ENCODE results near the gene GAGE12G.
"Not testable (repeated sequence)": the region's sequence is repeated elsewhere in the genome, so short reads cannot be mapped to it uniquely, and the experiment has no call there.

Gene GAGE12G, protein sequence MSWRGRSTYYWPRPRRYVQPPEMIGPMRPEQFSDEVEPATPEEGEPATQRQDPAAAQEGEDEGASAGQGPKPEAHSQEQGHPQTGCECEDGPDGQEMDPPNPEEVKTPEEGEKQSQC

DNA sequence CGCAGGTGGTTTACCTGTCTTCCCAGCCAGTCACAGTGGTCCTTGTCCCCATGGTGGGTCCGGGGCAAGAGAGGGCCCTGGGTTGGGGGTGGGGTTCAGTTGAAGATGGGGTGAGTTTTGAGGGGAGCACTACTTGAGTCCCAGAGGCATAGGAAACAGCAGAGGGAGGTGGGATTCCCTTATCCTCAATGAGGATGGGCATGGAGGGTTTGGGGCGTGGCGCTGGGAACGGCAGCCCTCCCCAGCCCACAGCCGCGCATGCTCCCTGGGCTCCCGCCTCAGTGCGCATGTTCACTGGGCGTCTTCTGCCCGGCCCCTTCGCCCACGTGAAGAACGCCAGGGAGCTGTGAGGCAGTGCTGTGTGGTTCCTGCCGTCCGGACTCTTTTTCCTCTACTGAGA is at the start of gene GAGE12G:
Gene GAGE12G (plus strand): TSS at position 301 of the 400 bp plus-strand sequence. CDS start 1,155 bp downstream, outside the sequence.
- not testable (repeated sequence) for DNase-seq (ENCODE audit: low spot score)

DNA sequence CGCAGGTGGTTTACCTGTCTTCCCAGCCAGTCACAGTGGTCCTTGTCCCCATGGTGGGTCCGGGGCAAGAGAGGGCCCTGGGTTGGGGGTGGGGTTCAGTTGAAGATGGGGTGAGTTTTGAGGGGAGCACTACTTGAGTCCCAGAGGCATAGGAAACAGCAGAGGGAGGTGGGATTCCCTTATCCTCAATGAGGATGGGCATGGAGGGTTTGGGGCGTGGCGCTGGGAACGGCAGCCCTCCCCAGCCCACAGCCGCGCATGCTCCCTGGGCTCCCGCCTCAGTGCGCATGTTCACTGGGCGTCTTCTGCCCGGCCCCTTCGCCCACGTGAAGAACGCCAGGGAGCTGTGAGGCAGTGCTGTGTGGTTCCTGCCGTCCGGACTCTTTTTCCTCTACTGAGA is 38.3 kb upstream of the GAGE12G start, which contains the start of gene GAGE12C:
Gene GAGE12C (plus strand): TSS at position 301 of the 400 bp plus-strand sequence. CDS start 1,155 bp downstream, outside the sequence.
- DNase-seq (ENCODE audit: low spot score), result not testable (repeated sequence)

DNA sequence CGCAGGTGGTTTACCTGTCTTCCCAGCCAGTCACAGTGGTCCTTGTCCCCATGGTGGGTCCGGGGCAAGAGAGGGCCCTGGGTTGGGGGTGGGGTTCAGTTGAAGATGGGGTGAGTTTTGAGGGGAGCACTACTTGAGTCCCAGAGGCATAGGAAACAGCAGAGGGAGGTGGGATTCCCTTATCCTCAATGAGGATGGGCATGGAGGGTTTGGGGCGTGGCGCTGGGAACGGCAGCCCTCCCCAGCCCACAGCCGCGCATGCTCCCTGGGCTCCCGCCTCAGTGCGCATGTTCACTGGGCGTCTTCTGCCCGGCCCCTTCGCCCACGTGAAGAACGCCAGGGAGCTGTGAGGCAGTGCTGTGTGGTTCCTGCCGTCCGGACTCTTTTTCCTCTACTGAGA is 28.8 kb upstream of the GAGE12G start, which contains the start of gene GAGE12D:
Gene GAGE12D (plus strand): TSS at position 301 of the 400 bp plus-strand sequence. CDS start 1,155 bp downstream, outside the sequence.
- DNase-seq (ENCODE audit: low spot score), result not testable (repeated sequence)

DNA sequence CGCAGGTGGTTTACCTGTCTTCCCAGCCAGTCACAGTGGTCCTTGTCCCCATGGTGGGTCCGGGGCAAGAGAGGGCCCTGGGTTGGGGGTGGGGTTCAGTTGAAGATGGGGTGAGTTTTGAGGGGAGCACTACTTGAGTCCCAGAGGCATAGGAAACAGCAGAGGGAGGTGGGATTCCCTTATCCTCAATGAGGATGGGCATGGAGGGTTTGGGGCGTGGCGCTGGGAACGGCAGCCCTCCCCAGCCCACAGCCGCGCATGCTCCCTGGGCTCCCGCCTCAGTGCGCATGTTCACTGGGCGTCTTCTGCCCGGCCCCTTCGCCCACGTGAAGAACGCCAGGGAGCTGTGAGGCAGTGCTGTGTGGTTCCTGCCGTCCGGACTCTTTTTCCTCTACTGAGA is 19.2 kb upstream of the GAGE12G start, which contains the start of gene GAGE12E:
Gene GAGE12E (plus strand): TSS at position 301 of the 400 bp plus-strand sequence. CDS start 1,155 bp downstream, outside the sequence.
- DNase-seq (ENCODE audit: low spot score), result not testable (repeated sequence)

DNA sequence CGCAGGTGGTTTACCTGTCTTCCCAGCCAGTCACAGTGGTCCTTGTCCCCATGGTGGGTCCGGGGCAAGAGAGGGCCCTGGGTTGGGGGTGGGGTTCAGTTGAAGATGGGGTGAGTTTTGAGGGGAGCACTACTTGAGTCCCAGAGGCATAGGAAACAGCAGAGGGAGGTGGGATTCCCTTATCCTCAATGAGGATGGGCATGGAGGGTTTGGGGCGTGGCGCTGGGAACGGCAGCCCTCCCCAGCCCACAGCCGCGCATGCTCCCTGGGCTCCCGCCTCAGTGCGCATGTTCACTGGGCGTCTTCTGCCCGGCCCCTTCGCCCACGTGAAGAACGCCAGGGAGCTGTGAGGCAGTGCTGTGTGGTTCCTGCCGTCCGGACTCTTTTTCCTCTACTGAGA is 9.7 kb upstream of the GAGE12G start, which contains the start of gene GAGE12F:
Gene GAGE12F (plus strand): TSS at position 301 of the 400 bp plus-strand sequence. CDS start 1,155 bp downstream, outside the sequence.
- DNase-seq (ENCODE audit: low spot score), result not testable (repeated sequence)

DNA sequence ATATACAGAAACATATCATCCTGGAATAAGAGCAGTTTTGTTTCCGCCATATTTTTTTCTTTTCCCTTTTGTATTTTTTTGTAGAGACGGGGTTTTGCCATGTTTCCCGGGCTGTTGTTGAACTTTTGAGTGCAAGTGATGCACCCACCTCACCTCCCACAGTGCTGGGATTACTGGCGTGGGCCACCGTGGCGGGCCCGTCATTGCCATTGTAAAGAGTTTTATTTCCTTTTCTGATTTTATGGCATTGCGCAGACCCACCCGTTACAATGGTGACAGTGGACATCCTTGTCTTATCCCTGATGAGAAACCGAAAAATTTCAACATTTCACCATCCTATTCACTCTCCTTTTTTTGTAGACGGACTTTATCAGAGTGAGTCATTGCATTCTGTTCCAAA is 1.5 kb upstream of the GAGE12G start:
- DNase-seq (ENCODE audit: low spot score), result not testable (repeated sequence)

DNA sequence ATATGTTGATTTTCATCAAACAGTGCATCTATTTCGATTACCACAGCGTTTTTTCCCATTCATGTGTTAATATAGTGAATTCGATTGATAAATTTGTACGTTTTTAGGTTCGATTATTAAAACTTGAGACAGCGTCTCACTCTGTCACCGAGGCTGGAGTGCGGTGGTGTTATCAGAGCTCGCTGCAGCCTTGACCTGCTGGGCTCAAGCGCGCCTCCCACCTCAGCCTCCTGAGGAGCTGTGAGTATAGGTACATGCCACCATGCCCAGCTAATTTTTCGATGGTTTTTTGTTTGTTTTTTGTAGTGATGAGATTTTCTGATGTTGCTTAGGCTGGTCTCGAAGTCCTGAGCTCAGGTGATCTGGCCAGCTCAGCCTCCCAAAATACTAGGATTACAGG is 1.0 kb upstream of the GAGE12G start:
- not testable (repeated sequence) for DNase-seq (ENCODE audit: low spot score)

DNA sequence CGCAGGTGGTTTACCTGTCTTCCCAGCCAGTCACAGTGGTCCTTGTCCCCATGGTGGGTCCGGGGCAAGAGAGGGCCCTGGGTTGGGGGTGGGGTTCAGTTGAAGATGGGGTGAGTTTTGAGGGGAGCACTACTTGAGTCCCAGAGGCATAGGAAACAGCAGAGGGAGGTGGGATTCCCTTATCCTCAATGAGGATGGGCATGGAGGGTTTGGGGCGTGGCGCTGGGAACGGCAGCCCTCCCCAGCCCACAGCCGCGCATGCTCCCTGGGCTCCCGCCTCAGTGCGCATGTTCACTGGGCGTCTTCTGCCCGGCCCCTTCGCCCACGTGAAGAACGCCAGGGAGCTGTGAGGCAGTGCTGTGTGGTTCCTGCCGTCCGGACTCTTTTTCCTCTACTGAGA is 9.4 kb downstream of the GAGE12G start, which contains the start of gene GAGE12H:
Gene GAGE12H (plus strand): TSS at position 301 of the 400 bp plus-strand sequence. CDS start 1,155 bp downstream, outside the sequence.
- not testable (repeated sequence) for DNase-seq (ENCODE audit: low spot score)

DNA sequence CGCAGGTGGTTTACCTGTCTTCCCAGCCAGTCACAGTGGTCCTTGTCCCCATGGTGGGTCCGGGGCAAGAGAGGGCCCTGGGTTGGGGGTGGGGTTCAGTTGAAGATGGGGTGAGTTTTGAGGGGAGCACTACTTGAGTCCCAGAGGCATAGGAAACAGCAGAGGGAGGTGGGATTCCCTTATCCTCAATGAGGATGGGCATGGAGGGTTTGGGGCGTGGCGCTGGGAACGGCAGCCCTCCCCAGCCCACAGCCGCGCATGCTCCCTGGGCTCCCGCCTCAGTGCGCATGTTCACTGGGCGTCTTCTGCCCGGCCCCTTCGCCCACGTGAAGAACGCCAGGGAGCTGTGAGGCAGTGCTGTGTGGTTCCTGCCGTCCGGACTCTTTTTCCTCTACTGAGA is 19.0 kb downstream of the GAGE12G start, which contains the start of gene GAGE2A:
Gene GAGE2A (plus strand): TSS at position 301 of the 400 bp plus-strand sequence. CDS start 1,155 bp downstream, outside the sequence.
- DNase-seq (ENCODE audit: low spot score), result not testable (repeated sequence)

DNA sequence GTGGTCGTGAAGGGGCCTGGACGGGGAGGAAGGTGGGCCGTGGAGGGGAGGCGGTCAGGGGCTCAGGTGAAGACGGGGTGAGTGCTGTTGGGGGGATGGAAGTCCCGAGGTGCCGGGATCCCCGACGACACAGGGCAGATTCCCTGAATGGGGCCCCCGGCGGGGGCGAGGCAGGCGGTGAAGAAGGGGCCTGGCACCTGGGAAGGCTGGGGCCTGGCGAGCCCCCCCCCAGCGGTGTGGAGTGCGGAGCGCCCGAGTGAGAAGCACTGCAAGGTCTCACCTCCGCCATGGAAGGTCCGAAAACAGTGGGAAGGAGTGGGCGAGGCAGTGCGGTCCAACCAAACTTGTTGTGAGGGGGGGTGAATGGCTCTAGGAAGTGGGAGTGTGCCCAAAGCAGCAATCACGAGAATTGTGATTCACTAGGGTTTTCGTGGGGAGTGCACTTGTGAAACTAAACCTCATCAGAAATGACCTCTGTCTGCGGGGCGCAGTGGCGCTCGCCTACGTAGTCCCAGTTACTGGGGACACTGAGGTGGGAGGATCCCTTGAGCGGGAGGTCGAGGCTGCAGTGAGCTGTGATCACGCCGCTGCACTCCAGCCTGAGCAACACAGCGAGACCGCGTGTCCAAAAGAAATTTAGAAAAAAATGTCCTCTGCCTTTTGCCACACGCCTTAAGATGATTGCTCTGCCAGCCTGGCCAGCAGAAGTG is 19.7 kb downstream of the GAGE12G start:
- DNase-seq (ENCODE audit: low spot score), result not testable (repeated sequence)

DNA sequence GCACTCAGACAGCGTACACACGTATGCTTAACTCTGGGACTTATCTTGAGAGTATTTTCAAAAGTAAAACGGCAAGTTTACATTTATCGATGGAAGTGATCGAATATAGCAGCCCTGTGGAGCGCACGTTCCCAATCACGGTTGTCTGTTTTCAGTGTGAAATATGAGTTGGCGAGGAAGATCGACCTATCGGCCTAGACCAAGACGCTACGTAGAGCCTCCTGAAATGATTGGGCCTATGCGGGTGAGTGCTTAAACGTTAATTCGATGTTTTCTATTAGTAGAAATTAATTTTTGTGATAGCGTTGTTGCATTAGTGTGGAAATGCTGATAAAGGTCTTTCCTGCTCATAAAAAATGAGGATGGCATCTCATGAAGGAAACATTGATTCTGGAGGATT is 20.3 kb downstream of the GAGE12G start:
- not testable (repeated sequence) for DNase-seq (ENCODE audit: low spot score)

DNA sequence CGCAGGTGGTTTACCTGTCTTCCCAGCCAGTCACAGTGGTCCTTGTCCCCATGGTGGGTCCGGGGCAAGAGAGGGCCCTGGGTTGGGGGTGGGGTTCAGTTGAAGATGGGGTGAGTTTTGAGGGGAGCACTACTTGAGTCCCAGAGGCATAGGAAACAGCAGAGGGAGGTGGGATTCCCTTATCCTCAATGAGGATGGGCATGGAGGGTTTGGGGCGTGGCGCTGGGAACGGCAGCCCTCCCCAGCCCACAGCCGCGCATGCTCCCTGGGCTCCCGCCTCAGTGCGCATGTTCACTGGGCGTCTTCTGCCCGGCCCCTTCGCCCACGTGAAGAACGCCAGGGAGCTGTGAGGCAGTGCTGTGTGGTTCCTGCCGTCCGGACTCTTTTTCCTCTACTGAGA is 28.5 kb downstream of the GAGE12G start, which contains the start of gene GAGE1:
Gene GAGE1 (plus strand): TSS at position 301 of the 400 bp plus-strand sequence. CDS start 1,155 bp downstream, outside the sequence.
- not testable (repeated sequence) for DNase-seq (ENCODE audit: low spot score)

DNA sequence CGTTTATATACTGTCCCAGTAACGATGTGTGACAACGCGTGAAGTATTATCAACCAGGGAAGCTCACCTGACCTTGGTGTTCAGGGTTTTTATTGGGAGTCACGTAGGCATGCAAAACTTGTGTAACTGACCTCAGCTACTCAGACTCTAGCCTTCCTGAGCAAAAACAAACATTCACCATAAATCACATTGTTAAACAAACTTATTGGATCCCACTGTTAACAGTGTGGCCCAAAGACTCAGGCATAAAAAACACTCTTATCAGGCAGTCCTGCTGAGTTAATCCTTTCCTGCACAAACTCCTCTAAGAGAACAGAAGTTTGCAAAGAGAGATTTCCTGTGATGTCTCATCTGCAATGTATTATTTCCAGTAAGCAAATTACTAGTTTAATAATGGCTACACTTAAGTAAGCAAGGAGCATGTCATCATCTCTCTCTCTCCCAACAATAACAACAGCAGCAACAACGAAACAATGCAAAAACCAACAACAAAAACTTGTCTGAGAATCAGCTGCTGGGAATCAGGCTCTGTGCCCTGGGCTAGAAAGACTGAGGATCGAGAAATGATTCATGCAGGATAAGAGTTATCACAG is 40.6 kb downstream of the GAGE12G start:
- DNase-seq (ENCODE audit: low spot score), result no peak

DNA sequence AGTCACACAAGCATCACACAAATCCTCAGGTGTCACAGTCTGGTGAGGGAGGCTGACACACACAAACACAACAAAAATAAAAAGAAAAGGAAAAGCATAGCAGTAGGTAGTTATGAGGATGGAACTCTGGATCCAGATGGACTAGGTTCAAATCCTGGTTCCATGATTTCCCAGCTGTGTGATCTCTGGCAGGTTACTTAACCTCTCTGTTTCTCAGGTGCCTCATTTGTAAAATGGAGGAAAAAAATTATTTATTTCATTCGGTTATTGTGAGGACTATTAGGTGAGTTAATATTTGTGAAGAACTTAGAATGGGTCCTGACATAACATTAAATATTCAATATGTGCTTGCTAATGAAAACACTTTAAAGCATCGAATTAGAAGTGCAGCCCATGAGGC is 48.4 kb downstream of the GAGE12G start:
- no peak for DNase-seq (ENCODE audit: low spot score)
